Esophagus (tissue), 2 donors: ENCODE data around the gene TRAPPC10. TPM values are rescaled to one million over a fixed set of nuclear protein-coding genes. Genes with fewer than 3 reads are reported as not detected.

Source experiments
- H3K27ac ChIP-seq, 2 donors: one replicate each; pipeline ENCODE4 v1.5.1; 2013; ENCODE audit warnings: low read depth in 2 of 2, mild to moderate bottlenecking in 2 of 2, inconsistent platforms in 1 of 2, low read length in 1 of 2, moderate library complexity in 1 of 2
- H3K27me3 ChIP-seq, 2 donors: one replicate each; pipeline ENCODE4 v1.6.1; 2013; ENCODE audit warnings: low read length in 2 of 2, control low read depth in 1 of 2, mild to moderate bottlenecking in 1 of 2; ENCODE audit not compliant: insufficient read depth in 2 of 2, control insufficient read depth in 1 of 2
- H3K36me3 ChIP-seq, 2 donors: one replicate each; pipeline ENCODE4 v1.6.1; 2013; ENCODE audit warnings: low read length in 1 of 2; ENCODE audit not compliant: control insufficient read depth in 2 of 2, insufficient read depth in 2 of 2
- H3K4me1 ChIP-seq, 2 donors: one replicate each; pipeline ENCODE4 v1.6.1; 2013; ENCODE audit warnings: low read length in 1 of 2; ENCODE audit not compliant: control insufficient read depth in 2 of 2, insufficient read depth in 2 of 2
- H3K4me3 ChIP-seq, 2 donors: one replicate each; pipeline ENCODE4 v1.5.1; 2013; ENCODE audit warnings: low read length in 2 of 2, mild to moderate bottlenecking in 2 of 2, low read depth in 1 of 2, moderate library complexity in 1 of 2
- H3K9me3 ChIP-seq, 2 donors: one replicate each; pipeline ENCODE4 v1.6.1; 2013; ENCODE audit warnings: mild to moderate bottlenecking in 2 of 2, low read depth in 1 of 2, low read length in 1 of 2, moderate library complexity in 1 of 2; ENCODE audit not compliant: control insufficient read depth in 2 of 2, insufficient read depth in 1 of 2
- WGBS, 2 donors: extraction: QIAGEN DNeasy Blood & Tissue Kit; methylation state at CpG; one replicate each; pipeline ENCODE4 v1.1.7; 2013; 5-methylcytosine and 5-hydroxymethylcytosine counted together
- polyA plus RNA-seq, 2 donors: library from polyadenylated mRNA; stranded (reverse); fragments of 200-250 nt; gene quantifications; one replicate each; pipeline ENCODE4 v1.2.3, GENCODE V29; 2013
- donor health status: healthy with polysubstance abuse.
- donor health status: Bipolar disorder and iron deficiency.

The TRAPPC10 gene
- polyA plus RNA-seq, 2 donors = 6.8 to 7.7 TPM

- no peak overlapping the region for H3K4me3 ChIP-seq
- 78 to 80% methylated on average over 9 of the region's 9 CpGs for WGBS, 2 donors
- H3K4me1 ChIP-seq = no peaks in the 10 kb centered on the region
- H3K36me3 ChIP-seq = peaks cover 0 to 25% of the 10 kb centered on the region in 2 donors
- no peaks in the 10 kb centered on the region for H3K27me3 ChIP-seq
- no peak overlapping the region for H3K27ac ChIP-seq
- no peaks in the 10 kb centered on the region for H3K9me3 ChIP-seq
Observed at GRCh38 chr21:44065428-44065827, 53.3 kb downstream of the TRAPPC10 start.

- Histone ChIP-seq H3K27me3 (no peaks in the 10 kb centered on the region), H3K9me3 (no peaks in the 10 kb centered on the region), H3K4me1 (no peaks in the 10 kb centered on the region), H3K4me3 (no peak overlapping the region), H3K36me3 (peaks cover 4 to 25% of the 10 kb centered on the region in 2 donors), H3K27ac (no peak overlapping the region)
- WGBS, 2 donors = 94% methylated on average over 10 of the region's 10 CpGs
Observed at GRCh38 chr21:44066116-44066515, 54.0 kb downstream of the TRAPPC10 start.

- 78 to 79% methylated on average over 15 of the region's 15 CpGs for WGBS, 2 donors
- Histone ChIP-seq H3K9me3 (no peaks in the 10 kb centered on the region), H3K4me1 (peaks cover 0 to 2% of the 10 kb centered on the region in 2 donors), H3K27ac (no peak overlapping the region), H3K4me3 (no peak overlapping the region), H3K27me3 (no peaks in the 10 kb centered on the region), H3K36me3 (peaks cover 4 to 31% of the 10 kb centered on the region in 2 donors)
Observed at GRCh38 chr21:44067011-44067839, 55.1 kb downstream of the TRAPPC10 start.

GRCh38 chr21:44070391-44070790 is 58.3 kb downstream of the TRAPPC10 start:
- peaks cover 0 to 2% of the 10 kb centered on the region in 2 donors for H3K4me1 ChIP-seq
- H3K36me3 ChIP-seq = peaks cover 10 to 24% of the 10 kb centered on the region in 2 donors
- WGBS, 2 donors = 95 to 96% methylated on average over 7 of the region's 7 CpGs
- H3K27ac ChIP-seq = no peak overlapping the region
- H3K4me3 ChIP-seq = no peak overlapping the region
- no peaks in the 10 kb centered on the region for H3K27me3 ChIP-seq
- H3K9me3 ChIP-seq = no peaks in the 10 kb centered on the region

GRCh38 chr21:44071359-44072104 is 59.4 kb downstream of the TRAPPC10 start:
- WGBS, 2 donors = 88 to 89% methylated on average over 15 of the region's 15 CpGs
- H3K36me3 ChIP-seq = peaks cover 10 to 22% of the 10 kb centered on the region in 2 donors
- H3K27me3 ChIP-seq = no peaks in the 10 kb centered on the region
- no peak overlapping the region for H3K4me3 ChIP-seq
- H3K27ac ChIP-seq = no peak overlapping the region
- peaks cover 0 to 2% of the 10 kb centered on the region in 2 donors for H3K4me1 ChIP-seq
- H3K9me3 ChIP-seq = no peaks in the 10 kb centered on the region

GRCh38 chr21:44072111-44072510 is 60.0 kb downstream of the TRAPPC10 start:
- Histone ChIP-seq H3K36me3 (peaks cover 10 to 20% of the 10 kb centered on the region in 2 donors), H3K27ac (no peak overlapping the region), H3K4me1 (peaks cover 0 to 2% of the 10 kb centered on the region in 2 donors), H3K4me3 (no peak overlapping the region), H3K9me3 (no peaks in the 10 kb centered on the region), H3K27me3 (no peaks in the 10 kb centered on the region)
- WGBS, 2 donors = 95 to 97% methylated on average over 15 of the region's 15 CpGs

GRCh38 chr21:44074315-44074958 is 62.3 kb downstream of the TRAPPC10 start:
- no peak overlapping the region for H3K4me3 ChIP-seq
- peaks cover 12 to 29% of the 10 kb centered on the region in 2 donors for H3K36me3 ChIP-seq
- H3K27ac ChIP-seq = no peak overlapping the region
- 87 to 92% methylated on average over 11 of the region's 11 CpGs for WGBS, 2 donors
- no peaks in the 10 kb centered on the region for H3K9me3 ChIP-seq
- peaks cover 0 to 2% of the 10 kb centered on the region in 2 donors for H3K4me1 ChIP-seq
- H3K27me3 ChIP-seq = no peaks in the 10 kb centered on the region

- H3K27ac ChIP-seq = no peak overlapping the region
- WGBS, 2 donors = 83 to 86% methylated on average over 5 of the region's 5 CpGs
Observed at GRCh38 chr21:44076316-44076715, 64.2 kb downstream of the TRAPPC10 start.

GRCh38 chr21:44078411-44078981 is 66.4 kb downstream of the TRAPPC10 start:
- Histone ChIP-seq H3K9me3 (no peaks in the 10 kb centered on the region), H3K27me3 (no peaks in the 10 kb centered on the region), H3K36me3 (peaks cover 14 to 27% of the 10 kb centered on the region in 2 donors), H3K27ac (no peak overlapping the region), H3K4me1 (peaks cover 0 to 5% of the 10 kb centered on the region in 2 donors), H3K4me3 (no peak overlapping the region)
- WGBS, 2 donors = 90% methylated on average over 5 of the region's 5 CpGs

More at GRCh38 chr21:44076316-44076715, 64.2 kb downstream of the TRAPPC10 start:
- peaks cover 10 to 24% of the 10 kb centered on the region in 2 donors for H3K36me3 ChIP-seq
- H3K4me3 ChIP-seq = no peak overlapping the region
- H3K4me1 ChIP-seq = peaks cover 0 to 2% of the 10 kb centered on the region in 2 donors
- H3K9me3 ChIP-seq = no peaks in the 10 kb centered on the region
- no peaks in the 10 kb centered on the region for H3K27me3 ChIP-seq
